GM18870 (cell line): ENCODE results near the gene CAMK2A.

Experiments used
- ATAC-seq: cut with Tn5 transposase; IDR thresholded peaks from one replicate; pipeline ENCODE4 v1.9.1; 2021; ENCODE audit warnings: moderate library complexity; ENCODE audit not compliant: unreplicated experiment

CAMK2A gene

DNA sequence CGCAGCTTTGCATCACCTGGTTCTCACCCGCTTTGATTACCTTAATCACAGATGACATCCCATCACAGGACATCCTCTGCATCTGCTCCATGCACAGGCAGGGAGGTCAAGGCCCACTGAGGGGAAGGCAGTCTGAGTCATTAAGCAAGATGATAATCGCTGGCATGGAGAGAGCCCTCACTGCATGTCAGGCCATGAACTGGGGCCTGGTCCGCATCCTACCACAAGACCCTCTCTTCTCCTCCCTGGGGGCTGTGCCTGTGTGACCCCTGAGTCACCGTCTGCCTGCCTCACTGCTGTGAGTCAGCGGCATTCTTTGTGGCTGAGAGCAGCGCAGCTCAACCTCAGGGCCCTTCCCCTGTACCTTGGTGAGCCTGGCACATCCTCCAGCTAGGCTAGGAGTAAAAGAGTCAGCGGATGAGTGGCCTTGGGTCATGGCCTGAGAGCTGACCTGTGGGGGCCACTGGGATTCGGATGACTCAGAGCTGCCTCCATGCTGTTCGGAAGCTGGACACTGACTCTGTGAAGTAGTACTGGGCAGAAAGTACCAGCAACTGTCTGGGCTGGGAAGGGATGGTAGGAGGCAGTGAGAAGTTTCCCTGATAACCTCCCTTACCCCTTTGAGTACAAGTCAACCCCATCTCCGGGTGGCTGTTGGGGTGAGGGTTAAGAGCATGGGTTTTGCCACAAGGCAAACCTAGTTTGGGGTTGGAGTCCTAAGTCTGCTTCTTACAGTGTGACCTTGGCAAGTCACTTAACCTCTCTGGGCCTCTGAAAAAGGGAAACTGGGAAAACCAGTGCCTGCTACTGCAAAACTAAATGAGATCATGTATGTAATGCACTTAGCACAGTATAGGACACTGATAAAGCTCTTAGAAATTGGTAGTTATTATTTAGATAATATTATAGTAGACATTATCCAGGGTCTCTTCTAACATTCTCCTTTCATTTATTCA, 27.8 kb upstream of the CAMK2A start:
- ATAC-seq: no peak

DNA sequence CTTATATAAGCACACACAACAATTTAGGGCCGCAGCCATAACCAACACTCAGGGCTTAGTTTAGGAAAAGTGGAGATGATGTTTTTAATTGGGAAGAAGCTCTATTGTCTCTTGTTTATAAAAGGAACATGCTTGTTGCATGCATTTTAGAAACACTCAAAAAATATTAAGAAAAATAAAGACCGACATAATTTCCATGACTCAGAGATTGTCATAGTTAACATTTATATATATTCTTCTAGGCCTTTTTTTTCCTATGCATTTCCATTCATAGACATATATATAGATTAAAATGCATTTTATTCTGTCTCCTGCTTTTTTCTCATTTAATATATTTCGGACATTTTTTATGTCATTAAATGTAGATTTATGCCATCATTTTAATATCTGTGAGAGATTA, 26.7 kb upstream of the CAMK2A start:
- ATAC-seq: no peak

DNA sequence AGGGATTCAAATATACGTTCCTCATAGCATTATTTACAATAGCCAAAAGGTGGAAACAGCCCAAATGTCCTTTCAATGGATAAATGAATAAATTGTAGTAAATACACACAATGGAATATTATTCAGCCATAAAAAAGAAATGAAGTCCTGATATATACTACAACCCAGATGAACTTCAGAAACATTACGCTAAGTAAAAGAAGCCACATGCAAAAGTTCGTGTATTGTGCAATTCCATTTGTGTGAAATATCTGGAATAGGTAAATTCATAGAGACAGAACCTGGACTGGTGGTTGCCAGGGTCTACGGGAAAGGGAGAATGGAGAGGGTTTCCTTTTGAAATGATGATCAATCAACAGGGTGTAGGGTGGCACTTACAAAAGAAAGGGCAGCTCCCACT, 25.7 kb upstream of the CAMK2A start:
- ATAC-seq: no peak

DNA sequence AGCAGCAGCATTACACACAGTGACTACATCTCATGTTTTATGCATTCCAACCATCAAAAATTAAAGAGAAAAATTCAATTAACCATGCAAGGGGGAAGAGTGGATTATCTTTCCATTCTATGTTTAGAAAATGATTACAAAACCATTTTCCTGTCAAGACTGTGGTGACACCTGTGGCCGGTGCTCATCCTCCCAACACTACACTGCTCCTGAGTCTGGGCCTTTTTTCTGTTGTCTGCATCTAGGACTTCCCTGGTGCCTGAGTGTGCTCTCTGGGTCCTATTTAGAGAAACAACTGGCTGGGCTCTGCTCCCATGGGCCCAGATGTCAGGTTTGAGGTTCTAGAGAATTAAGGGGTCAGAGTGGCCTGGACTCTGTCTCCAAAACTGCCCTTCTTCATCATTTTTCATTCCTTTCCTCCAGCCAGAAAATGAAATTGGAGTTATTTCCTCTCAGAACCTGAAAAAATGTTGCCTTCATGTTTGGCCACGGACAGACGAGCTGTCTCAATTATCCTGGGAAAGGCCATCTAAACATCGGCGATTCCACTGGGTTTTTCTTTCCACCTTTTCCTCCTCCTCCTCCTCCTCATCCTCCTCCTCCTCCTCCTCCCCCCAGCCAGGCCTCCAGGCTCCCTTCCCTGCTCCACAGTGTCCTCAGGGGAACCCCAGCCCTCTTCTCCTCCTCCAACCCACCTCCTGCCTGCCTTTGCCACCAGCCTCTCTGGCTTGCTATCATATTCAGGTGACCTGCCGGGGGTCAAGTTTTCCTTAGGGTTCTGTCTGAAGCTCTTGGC, 24.5 kb upstream of the CAMK2A start:
- ATAC-seq: no peak

DNA sequence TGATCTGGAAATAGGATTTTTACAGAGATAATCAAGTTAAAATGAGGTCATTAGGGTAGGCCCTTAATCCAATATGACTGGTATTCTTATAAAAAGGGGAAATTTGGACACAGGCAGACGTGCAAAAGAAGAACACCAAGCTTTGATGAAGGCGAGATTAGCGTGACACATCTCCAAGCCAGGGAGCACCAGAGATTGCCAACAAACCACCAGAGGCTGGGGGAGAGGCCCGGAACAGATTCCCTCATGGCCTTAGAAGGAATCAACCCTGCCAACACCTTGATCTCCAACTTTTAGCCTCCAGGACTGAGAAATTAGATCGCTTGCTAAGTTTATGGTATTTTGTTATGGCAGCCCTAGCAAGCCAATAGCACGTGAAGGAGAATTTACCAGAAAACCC, 23.9 kb upstream of the CAMK2A start:
- no peak for ATAC-seq

DNA sequence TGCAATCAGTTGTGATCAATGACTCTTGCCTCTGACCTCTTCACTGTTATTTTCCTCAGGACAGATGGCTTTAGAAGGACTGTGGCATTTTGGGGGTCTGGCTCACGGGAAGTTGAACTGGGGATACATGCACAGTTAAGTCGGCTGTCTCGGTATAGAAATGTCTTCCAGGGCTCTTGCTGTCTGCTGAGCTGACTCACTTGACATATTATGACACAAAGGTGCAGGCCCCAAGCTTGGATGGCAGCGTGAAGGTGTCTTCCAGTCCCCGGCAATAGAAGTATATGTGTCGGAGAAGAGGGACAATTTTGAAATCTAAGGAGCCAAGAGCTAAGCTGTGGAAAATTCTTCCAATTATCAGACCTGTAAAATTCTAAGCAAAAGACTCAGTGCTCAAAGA, 22.9 kb upstream of the CAMK2A start:
- no peak for ATAC-seq

DNA sequence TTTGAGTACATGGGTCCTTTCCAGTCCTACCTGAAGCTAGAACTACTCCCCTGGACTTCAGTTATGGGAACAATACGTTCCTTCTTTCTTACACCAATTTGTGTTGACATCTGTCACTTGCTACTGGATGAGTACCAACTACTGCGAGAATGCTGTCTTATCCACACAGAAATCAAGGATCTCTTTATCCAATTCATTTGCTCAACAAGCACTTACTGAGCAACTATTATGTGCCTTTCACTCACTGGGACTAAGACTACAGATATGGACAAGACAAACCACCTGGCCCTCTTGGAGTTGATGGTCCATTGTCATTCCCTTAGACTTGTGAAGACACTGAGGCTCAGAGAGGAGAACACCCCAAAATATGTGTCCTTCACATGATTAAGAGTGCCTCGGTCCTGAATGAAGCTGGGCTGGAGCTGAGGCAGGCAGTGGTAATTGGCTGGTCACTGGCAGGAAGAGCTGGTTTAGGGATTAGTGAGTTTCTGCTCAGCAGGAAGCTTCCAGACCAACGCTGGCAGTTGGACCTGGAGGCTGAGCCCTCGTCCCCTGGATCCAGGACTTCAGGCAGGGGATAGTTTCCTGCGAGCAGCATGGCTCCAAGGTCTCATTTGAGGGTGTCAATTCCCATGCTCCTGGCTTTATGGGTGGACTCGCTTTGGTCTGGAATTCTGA, 21.6 kb upstream of the CAMK2A start:
- no peak for ATAC-seq

DNA sequence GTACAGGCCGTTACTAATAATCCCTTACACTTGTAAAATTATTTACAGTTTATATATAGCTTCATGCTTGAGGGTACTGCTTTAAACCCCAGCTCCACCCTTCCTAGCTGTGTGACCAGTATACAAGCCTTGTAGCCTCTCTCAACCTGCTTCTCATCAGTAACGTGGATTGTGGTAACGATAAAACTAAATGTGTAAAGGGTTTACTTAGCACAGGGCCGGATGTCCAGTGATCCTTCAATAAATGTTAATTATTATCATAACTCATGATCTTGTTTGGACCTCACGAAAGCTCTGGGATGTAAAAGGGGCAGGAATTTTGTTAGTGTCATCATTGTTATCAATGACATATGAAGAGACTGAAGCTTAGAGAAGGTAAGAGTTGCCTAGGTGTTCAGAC, 20.7 kb upstream of the CAMK2A start:
- no peak for ATAC-seq

DNA sequence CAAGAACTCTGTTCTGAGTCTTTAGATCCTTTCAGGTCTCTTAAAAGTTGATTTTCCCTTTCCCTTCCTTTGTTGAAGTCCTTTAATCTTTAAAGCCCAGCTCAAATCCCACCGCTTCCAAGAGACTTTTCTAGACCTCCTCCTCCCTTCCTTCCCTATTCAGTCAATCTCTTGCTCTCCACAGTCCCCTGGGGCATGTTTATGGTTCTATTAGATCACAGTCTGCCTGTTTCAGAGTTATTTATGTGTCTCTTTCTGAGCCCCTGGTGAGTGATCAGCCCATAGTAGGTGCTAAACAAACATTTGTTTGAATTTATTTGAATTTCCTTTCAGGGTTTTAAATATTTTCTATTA, 20.3 kb upstream of the CAMK2A start:
- ATAC-seq: no peak

DNA sequence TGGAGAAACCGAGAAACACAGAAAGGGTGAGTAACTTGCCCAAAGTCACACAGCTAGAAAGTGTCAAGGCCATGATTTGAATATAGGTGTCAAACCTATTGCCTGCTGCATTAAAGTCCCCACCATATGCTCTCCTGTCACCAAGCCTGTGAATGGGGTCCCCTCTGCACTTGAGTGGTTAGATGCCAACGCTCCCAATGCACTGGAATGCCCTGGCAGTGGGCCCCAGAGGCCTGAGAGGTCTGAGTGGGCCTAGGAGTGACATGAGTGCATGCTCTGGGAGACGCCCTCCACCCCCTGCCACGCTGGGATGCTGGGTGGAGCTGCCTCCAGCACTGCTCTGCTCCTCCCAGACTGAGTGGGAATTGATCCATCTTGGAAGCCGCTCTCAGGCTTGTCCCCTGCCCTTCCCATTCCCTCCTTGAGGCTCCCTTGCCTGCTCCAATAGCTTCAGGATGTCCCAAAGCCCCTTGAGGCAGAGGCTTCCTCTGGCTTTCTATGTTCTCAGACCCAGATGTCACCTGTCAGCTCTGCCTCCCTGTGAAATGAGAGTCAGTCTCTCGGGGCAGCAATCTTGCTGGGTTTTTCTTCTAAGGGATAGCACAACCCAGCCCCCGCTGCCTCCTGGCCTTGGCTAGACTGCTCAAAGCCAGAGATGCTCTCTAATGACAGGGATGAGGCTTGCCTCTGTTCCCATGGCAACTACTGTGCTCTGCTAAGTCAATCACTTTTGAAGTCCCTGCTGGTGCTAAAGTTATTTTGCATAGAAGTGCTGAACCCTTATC, 19.7 kb upstream of the CAMK2A start:
- ATAC-seq: no peak

DNA sequence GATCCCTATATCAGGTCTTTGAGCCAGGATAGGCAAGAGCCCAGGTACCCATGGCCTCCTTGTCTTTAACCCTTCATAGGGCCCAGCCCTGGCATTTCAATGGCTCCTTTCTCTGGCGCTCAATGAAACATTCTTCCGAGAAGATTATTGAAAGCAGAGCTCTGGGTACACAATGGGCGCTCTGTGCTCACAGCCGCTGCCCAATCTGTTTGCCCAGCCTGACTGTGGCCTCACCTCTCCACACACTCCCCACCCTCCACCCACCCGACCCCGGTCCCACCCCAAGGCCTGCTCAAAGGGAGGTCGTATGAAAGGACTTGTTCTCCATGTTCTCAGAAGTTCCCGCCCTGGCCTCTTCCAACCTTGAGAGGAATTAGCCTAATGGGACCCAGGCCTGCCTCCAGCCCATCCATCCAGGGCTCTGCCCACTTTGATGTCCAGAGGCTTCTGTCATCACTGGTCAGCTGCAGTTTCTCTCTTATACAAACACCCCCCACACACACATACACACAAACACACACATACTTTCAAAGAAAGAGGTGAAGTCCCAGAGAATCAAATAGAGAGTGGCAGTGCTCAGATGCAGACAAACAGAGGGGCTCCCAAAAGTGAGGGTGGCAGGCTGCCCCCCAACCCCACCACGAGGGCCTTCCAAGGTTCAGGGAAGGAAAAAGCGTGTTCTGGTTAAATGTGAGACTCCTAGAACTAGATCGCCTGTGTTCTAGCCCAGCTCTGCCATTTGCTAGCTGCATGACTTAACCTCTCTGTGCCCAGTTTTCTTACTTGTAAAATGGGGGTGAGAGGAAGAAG, 18.2 kb upstream of the CAMK2A start:
- ATAC-seq: no peak

DNA sequence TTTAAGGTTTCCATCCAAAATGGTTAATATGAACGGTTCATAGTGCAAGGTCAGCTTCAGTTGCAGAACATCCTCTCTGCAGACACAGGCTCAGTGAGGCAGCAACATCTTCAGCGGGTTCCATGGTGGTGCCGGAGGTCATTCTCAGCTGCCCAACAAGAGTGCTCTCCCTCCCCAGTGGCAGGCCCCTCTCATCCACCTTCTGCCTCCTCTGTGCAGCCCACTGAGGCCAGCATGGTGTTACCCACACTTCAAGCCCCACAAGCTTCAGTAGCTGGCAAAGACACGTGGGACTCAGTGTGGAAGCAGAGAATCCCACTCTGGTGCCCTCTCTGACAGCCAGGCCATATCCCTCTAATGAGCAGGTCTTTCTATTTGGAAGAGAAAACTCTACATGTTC, 17.2 kb upstream of the CAMK2A start:
- no peak for ATAC-seq

DNA sequence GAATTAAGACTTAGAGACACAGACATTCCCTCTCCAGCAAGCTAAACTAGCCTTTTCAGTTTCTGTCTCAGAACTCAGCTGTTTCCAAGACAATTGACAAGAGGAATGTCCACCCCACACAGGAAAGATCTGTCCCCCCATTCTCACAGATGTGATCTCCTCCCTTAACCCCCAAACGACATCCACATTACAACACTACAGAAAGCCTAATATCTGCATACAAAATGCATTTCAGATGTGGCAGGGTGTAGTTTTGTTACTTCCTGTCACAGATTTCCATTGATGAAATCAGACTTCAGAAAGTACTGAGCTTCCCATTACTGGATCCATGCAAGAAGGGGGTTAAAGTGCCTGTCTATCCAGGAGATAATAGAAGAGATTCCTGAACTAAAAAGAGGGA, 16.0 kb upstream of the CAMK2A start:
- ATAC-seq: no peak

DNA sequence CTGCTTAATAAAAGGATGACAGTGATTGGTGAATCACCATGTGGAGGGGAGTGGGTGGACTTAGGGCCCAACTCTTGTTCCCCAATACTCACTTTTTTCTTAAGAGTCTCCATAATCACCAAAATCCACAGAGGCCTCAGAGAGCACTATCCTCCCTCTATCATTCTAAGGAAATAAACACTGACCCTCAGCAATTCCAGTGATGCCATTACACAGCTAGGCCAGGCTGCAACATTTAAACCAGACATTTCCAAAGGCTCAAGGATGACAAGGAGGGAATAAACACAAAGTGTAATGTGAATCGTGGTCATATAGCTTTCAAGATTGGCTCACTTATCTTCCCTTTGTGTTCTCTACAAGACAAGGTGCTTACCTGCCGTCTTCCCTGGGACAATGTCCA, 15.5 kb upstream of the CAMK2A start:
- ATAC-seq: no peak

DNA sequence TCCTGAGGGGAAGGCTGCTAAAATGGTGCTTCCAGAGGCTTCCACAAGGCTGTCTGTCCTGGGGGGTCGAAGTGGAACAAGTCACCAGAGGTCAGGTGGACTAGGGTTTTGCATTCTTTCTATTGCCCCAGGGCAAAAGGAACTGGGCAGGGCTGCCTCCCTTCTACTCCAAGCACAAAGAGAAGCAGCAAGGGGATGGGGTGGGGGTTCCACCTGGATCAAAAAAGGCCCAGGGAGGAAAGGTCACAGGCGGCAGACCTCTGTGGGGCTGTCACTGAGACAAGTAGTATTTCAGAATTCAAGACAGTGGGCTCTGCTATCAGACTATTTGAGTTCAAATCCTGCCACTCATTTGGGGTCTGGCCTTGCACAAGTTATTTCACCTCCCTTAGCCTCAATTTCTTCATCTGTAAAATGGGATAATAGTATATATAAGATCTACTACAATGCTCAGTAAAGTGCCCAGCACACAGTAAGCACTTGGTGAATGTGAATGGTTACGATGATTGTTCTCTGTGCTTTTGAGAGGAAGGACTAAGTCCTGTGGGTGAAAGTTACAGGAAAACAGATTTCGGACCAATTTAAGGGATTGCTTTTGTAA, 15.0 kb upstream of the CAMK2A start:
- ATAC-seq: no peak

DNA sequence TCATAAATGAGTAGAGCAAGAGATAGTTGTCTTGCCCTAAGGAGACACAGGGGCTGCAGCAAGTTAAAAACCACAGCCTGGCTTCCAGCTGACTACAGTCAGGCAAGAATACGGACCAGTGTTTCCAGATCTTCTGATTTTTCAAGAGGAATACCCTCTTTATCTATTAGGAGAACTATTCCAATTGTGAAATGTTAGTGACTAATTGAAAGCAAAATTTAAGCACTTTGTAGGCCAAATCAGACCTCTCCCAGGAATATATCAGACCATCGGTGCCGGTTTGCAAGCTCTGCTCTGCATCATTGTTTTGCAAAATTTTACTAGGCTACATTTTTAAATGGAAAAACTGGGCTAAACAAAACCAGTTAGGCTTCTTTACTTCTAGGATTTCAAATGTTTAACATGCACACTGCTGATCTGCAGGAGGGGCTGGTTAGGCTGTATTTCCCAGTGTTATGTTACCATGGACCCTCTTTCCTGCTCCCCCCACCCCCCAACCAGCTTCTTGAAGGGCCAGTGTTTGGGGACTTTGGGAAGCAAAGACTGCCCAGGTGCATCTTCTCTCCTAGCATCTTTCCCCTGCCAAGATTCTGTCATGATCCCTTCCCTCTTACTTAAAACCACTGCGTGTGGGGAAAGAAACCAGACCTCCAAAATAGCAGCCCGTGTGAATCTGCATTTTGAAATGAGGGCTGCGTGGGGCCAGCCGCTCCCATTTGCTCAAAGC, 14.2 kb upstream of the CAMK2A start:
- ATAC-seq: no peak

DNA sequence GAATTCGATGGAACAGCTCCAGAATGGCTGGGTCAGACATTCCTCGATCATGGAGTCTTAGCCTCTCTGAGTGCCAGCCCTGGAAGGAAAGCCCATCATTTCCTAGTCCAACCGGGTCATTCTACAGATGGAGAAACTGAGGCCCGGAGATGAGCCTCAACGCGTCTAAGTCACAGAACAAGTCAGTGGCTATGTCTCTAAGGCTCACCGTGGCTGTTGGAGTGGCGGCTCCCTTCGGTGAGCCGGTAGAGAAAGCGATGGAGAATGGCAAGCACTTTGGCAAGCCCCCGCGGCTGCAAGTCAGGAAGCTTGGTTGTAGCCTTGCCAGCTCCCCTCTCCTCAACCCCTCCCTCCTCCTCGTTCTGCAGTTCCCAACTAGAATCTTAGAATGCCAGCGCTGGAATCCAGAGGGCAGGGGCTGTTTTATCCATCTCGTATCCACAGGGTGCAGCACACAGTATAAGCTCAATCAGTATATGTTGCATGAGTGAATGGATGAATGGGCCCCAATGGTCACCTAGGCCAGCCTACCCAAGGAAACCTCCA, 13.6 kb upstream of the CAMK2A start:
- ATAC-seq: no peak

DNA sequence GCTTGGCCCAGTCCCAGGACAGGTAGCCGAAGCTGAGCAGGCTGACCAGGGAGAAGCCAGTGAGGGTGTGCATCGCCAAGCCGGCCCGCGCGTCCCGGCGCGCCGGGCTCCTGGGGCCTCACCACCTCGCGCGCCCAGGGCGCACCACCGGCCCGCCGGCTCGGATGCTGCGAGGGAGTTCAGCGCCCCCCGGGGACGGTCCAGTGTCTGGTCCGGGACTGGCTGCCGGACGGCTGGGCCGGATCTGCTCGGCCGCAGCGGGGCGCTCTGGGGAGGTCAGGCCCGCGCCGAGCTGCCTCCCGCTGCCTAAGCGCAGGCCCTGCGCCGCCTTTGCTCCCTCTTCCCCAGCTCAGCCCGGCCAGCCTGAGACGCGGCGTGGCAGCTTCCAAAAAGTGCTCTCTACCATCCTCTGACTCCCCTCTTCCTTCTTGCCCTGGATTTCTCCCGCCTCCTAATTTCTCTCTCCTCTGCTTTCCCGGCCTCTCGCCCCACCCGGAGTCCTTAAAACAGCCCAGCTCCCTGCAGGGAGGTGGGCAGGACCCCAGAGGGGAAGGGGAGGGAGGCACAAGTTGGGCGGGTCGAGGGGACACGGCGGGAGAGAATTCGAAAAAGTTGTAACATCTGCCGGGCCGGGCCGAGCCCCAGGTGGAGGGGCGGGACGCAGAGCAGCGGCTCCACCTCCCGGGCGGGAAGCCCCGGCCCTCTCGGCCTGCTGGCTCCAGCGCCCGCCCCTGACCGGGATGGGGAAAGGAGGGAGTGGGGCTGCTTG, 12.9 kb upstream of the CAMK2A start, which contains the start of gene ARSI:
Gene ARSI (minus strand): TSS at position 605 of the 769 bp plus-strand sequence. CDS start 532 bp downstream, at position 73.
- ATAC-seq: no peak
